ENCODE results near the gene SIRPA.

DNA sequence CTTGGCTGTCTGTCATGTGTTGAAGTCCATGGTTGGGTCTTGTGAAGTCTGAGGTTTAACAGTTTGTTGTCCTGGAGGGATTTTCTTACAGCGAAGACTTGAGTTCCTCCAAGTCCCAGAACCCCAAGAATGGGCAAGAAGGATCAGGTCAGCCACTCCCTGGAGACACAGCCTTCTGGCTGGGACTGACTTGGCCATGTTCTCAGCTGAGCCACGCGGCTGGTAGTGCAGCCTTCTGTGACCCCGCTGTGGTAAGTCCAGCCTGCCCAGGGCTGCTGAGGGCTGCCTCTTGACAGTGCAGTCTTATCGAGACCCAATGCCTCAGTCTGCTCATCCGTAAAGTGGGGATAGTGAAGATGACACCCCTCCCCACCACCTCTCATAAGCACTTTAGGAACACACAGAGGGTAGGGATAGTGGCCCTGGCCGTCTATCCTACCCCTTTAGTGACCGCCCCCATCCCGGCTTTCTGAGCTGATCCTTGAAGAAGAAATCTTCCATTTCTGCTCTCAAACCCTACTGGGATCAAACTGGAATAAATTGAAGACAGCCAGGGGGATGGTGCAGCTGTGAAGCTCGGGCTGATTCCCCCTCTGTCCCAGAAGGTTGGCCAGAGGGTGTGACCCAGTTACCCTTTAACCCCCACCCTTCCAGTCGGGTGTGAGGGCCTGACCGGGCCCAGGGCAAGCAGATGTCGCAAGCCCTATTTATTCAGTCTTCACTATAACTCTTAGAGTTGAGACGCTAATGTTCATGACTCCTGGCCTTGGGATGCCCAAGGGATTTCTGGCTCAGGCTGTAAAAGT lies 43.5 kb downstream of the SIRPA start:
- TF ChIP-seq, protein P1, sequence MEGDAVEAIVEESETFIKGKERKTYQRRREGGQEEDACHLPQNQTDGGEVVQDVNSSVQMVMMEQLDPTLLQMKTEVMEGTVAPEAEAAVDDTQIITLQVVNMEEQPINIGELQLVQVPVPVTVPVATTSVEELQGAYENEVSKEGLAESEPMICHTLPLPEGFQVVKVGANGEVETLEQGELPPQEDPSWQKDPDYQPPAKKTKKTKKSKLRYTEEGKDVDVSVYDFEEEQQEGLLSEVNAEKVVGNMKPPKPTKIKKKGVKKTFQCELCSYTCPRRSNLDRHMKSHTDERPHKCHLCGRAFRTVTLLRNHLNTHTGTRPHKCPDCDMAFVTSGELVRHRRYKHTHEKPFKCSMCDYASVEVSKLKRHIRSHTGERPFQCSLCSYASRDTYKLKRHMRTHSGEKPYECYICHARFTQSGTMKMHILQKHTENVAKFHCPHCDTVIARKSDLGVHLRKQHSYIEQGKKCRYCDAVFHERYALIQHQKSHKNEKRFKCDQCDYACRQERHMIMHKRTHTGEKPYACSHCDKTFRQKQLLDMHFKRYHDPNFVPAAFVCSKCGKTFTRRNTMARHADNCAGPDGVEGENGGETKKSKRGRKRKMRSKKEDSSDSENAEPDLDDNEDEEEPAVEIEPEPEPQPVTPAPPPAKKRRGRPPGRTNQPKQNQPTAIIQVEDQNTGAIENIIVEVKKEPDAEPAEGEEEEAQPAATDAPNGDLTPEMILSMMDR (conservative IDR thresholded peaks at IDR 0.05; ENCODE audit: low read depth, low read length) = no peak
- no peak for TF ChIP-seq EZH2 (IDR thresholded peaks at IDR 0.05; ENCODE audit: low read length, unreplicated experiment)

Data from PC-3 (cell line).